Right lobe of liver (tissue), 4 donors: ENCODE data around the gene HIF1AN.

Experiments used
- POLR2A ChIP-seq: fragments of 450-650 bp; IDR thresholded peaks from one replicate; pipeline ENCODE4 v1.6.1; 2017; ENCODE audit warnings: antibody characterized with exemption, mild to moderate bottlenecking
- TF ChIP-seq, protein P1 (sequence below), 4 donors: fragments of 200-600 bp in 3 of 4; fragments of 450-650 bp in 1 of 4; IDR thresholded peaks; one replicate each; pipeline versions ENCODE4 v1.5.1 to v1.8.0; 2016 to 2022; ENCODE audit warnings: antibody characterized with exemption in 4 of 4, mild to moderate bottlenecking in 2 of 4
- donor health status: DM: no; HTN: no; CAD: no.
- donor health status: DM: no; HTN: no; CAD: no.
- donor health status: DM: no; HTN: yes; CAD: no.

DNA sequence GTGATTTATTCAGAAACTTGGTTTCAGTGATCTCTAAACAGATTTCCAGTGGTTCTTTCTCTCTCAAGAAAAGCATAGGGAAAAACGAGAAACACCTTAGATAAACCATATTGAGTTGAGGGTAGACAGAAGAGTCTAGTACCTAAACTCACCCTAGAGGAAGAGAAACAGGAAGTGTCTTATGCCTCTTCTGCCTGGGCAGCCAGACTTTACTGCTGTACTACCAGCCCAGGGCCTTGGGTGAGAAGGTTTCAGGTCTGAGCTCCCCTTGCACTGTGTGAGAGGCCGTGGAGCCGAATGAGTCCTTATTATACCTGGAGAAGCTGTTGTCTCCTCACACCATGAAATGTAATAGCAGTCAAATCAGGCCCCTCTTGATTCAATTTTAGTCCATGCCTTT, 18.2 kb downstream of the HIF1AN start:
- TF ChIP-seq, protein P1, sequence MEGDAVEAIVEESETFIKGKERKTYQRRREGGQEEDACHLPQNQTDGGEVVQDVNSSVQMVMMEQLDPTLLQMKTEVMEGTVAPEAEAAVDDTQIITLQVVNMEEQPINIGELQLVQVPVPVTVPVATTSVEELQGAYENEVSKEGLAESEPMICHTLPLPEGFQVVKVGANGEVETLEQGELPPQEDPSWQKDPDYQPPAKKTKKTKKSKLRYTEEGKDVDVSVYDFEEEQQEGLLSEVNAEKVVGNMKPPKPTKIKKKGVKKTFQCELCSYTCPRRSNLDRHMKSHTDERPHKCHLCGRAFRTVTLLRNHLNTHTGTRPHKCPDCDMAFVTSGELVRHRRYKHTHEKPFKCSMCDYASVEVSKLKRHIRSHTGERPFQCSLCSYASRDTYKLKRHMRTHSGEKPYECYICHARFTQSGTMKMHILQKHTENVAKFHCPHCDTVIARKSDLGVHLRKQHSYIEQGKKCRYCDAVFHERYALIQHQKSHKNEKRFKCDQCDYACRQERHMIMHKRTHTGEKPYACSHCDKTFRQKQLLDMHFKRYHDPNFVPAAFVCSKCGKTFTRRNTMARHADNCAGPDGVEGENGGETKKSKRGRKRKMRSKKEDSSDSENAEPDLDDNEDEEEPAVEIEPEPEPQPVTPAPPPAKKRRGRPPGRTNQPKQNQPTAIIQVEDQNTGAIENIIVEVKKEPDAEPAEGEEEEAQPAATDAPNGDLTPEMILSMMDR (IDR thresholded peaks at IDR 0.05): no peak
- no peak for TF ChIP-seq POLR2A
